PC-3 (cell line): ENCODE measurements around the gene PCDH9. TPM values are rescaled to one million over a fixed set of nuclear protein-coding genes. Genes with fewer than 3 reads are reported as not detected.
"Not testable (repeated sequence)": the region's sequence is repeated elsewhere in the genome, so short reads cannot be mapped to it uniquely, and the experiment has no call there.

ENCODE experiments used
- ATAC-seq: fragments of 200-7000 bp; cut with Tn5 transposase; 2 replicates; pipeline ENCODE4 v1.9.1; 2020; ENCODE audit warnings: mild to moderate bottlenecking, moderate library complexity
- BruUV-seq: library from RNA; stranded (reverse); fragments of 400-500 nt; replicated peaks from 2 replicates; lab custom pipeline; 2021; lab: Mats Ljungman, UMichigan
- CTCF ChIA-PET: fragments of 300-600 bp; sonication (Branson Sonifier 250); formaldehyde crosslinking; loops from one replicate; lab custom pipeline; 2022; ENCODE audit warnings: antibody characterized with exemption; lab: Charles Lee
- POLR2A ChIA-PET: fragments of 300-600 bp; sonication (Branson Sonifier 250); formaldehyde crosslinking; loops from one replicate; lab custom pipeline; 2022; ENCODE audit warnings: antibody characterized with exemption; ENCODE audit not compliant: unreplicated experiment; lab: Charles Lee
- DNase-seq: peaks from one replicate; pipeline ENCODE4 v3.0.0-alpha.2; 2015
- H2AFZ ChIP-seq: fragments of 300-600 bp; sonication (generic); 2 replicates; pipeline ENCODE4 v1.6.0; 2016; ENCODE audit warnings: antibody characterized with exemption, low read length
- H3F3A ChIP-seq: fragments of 300-600 bp; sonication (generic); one replicate; pipeline ENCODE4 v1.6.0; 2017; ENCODE audit warnings: antibody characterized with exemption, low read length, control low read depth, mild to moderate bottlenecking; ENCODE audit not compliant: unreplicated experiment
- H3K27ac ChIP-seq: fragments of 300-600 bp; sonication (generic); 2 replicates; pipeline ENCODE4 v1.5.1; 2016; ENCODE audit warnings: mild to moderate bottlenecking, low read length
- H3K27me3 ChIP-seq: fragments of 300-600 bp; sonication (generic); 2 replicates; pipeline ENCODE4 v1.6.1; 2016; ENCODE audit warnings: low read length, mixed read lengths
- H3K36me3 ChIP-seq: fragments of 300-600 bp; sonication (generic); 2 replicates; pipeline ENCODE4 v1.6.1; 2016; ENCODE audit warnings: low read depth, mixed run types, low read length, mixed read lengths
- H3K4me1 ChIP-seq: fragments of 300-600 bp; sonication (generic); 2 replicates; pipeline ENCODE4 v1.5.1; 2016; ENCODE audit warnings: low read length; ENCODE audit not compliant: insufficient read depth
- H3K4me2 ChIP-seq: fragments of 300-600 bp; sonication (generic); 2 replicates; pipeline ENCODE4 v1.6.0; 2016; ENCODE audit warnings: low read length
- H3K4me3 ChIP-seq: fragments of 300-600 bp; sonication (generic); 2 replicates; pipeline ENCODE4 v1.5.1; 2016; ENCODE audit warnings: mild to moderate bottlenecking, low read length, mixed read lengths
- H3K79me2 ChIP-seq: fragments of 300-600 bp; sonication (generic); 2 replicates; pipeline ENCODE4 v1.6.1; 2017; ENCODE audit warnings: low read length, mixed read lengths
- H3K9ac ChIP-seq: fragments of 300-600 bp; sonication (generic); 2 replicates; pipeline ENCODE4 v1.6.0; 2016; ENCODE audit warnings: mild to moderate bottlenecking, low read length
- H3K9me2 ChIP-seq: fragments of 300-600 bp; sonication (generic); replicated peaks from 2 replicates; pipeline ENCODE4 v1.6.1; 2016; ENCODE audit warnings: mixed run types, low read length, mixed read lengths
- H3K9me3 ChIP-seq: fragments of 300-600 bp; sonication (generic); 2 replicates; pipeline ENCODE4 v1.6.1; 2016; ENCODE audit warnings: low read length, mixed read lengths
- H4K20me1 ChIP-seq: fragments of 300-600 bp; sonication (generic); 2 replicates; pipeline ENCODE4 v1.6.1; 2016; ENCODE audit warnings: low read length, mixed read lengths
- CTCF ChIP-seq: fragments of 300-600 bp; sonication (generic); conservative IDR thresholded peaks from 2 replicates; pipeline ENCODE4 v1.5.1; 2017; ENCODE audit warnings: antibody characterized with exemption, low read depth, mild to moderate bottlenecking, low read length
- EZH2 ChIP-seq: fragments of 300-600 bp; sonication (generic); IDR thresholded peaks from one replicate; pipeline ENCODE4 v1.6.1; 2017; ENCODE audit warnings: antibody characterized with exemption, mild to moderate bottlenecking, low read length; ENCODE audit not compliant: unreplicated experiment
- EZH2phosphoT487 ChIP-seq: fragments of 300-600 bp; sonication (generic); IDR thresholded peaks from 2 replicates; pipeline ENCODE4 v1.6.1; 2018; ENCODE audit warnings: mild to moderate bottlenecking, antibody characterized with exemption, low read length, borderline replicate concordance
- intact Hi-C: fragments of 100-400 bp; cut with micrococcal nuclease; formaldehyde crosslinking; loops from 2 replicates; pipeline ENCODE4 v1.9.0; 2023
- total RNA-seq: library from RNA; depleted of rRNA; stranded (reverse); fragments of >200 nt; gene quantifications from 2 replicates; pipeline ENCODE4 v1.2.3, GENCODE V29; 2014

The PCDH9 gene
- total RNA-seq, 1 experiment from 2014 or later = 0.98 TPM

GRCh38 chr13:66296875-66297274, 933.3 kb downstream of the PCDH9 start:
- no peak overlapping the region for H3K9ac ChIP-seq
- H3K27ac ChIP-seq = no peak overlapping the region
- no peaks in the 10 kb centered on the region for H3F3A ChIP-seq
- CTCF ChIA-PET = no interaction called here
- no peak overlapping the region for H3K4me3 ChIP-seq
- DNase-seq (no peak), ATAC-seq (no peak)
- no peaks in the 10 kb centered on the region for H3K27me3 ChIP-seq
- H3K4me1 ChIP-seq = peaks cover 9% of the 10 kb centered on the region
- 0 out of 2 replicates have a peak, but pooled peaks cover 6% of the 10 kb centered on the region for H3K9me3 ChIP-seq
- H3K4me2 ChIP-seq = no peak overlapping the region
- peaks cover 3% of the 10 kb centered on the region; the same call in 1 of the 2 replicates for H3K36me3 ChIP-seq
- TF ChIP-seq EZH2 (no peak), CTCF (no peak), EZH2phosphoT487 (no peak)
- no peaks in the 10 kb centered on the region for H3K79me2 ChIP-seq
- H4K20me1 ChIP-seq = no peaks in the 10 kb centered on the region
- BruUV-seq = no TSS peak
- H2AFZ ChIP-seq = no peak overlapping the region
- intact Hi-C loops = no loop called here
- POLR2A ChIA-PET = no interaction called here
- H3K9me2 ChIP-seq = no peaks in the 10 kb centered on the region

DNA sequence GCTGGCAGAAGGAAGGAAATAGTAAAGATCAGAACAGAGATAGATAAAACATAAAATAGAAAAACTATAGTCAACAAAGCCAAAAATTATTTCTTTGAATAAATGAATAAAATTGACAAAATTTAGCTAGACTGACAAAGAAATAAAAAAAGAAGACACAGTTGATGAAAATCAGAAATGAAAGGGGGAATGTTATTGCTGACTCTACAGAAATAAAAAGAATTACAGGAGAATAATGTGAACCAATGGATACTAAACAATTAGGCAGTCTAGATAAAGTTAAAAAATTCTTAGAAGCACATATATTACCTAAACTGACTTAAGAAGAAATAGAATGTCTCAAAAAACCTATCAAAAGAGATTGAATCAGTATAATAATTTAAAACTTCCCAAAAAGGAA, 933.8 kb downstream of the PCDH9 start:
- no peaks in the 10 kb centered on the region for H4K20me1 ChIP-seq
- H3K9ac ChIP-seq = no peak overlapping the region
- H2AFZ ChIP-seq = no peak overlapping the region
- intact Hi-C loops = no loop called here
- TF ChIP-seq EZH2 (no peak), EZH2phosphoT487 (no peak), CTCF (no peak)
- no peaks in the 10 kb centered on the region for H3K9me2 ChIP-seq
- H3K4me3 ChIP-seq = no peak overlapping the region
- H3K4me1 ChIP-seq = peaks cover 5% of the 10 kb centered on the region; the same call in 1 of the 2 replicates
- H3K27ac ChIP-seq = no peak overlapping the region
- BruUV-seq = no TSS peak
- no peaks in the 10 kb centered on the region for H3F3A ChIP-seq
- CTCF ChIA-PET = no interaction called here
- H3K79me2 ChIP-seq = no peaks in the 10 kb centered on the region
- no peak for DNase-seq
- 0 out of 2 replicates have a peak, but pooled peaks cover 6% of the 10 kb centered on the region for H3K9me3 ChIP-seq
- H3K4me2 ChIP-seq = no peak overlapping the region
- peaks cover 3% of the 10 kb centered on the region; the same call in 1 of the 2 replicates for H3K36me3 ChIP-seq
- H3K27me3 ChIP-seq = no peaks in the 10 kb centered on the region
- POLR2A ChIA-PET = no interaction called here
- ATAC-seq = no peak

- H3K27ac ChIP-seq, CTCF ChIA-PET, DNase-seq, H3K4me3 ChIP-seq, H3F3A ChIP-seq, BruUV-seq, POLR2A ChIA-PET, H3K79me2 ChIP-seq, H2AFZ ChIP-seq, H3K4me2 ChIP-seq, H3K36me3 ChIP-seq, H3K4me1 ChIP-seq, H3K9me3 ChIP-seq, H3K9ac ChIP-seq, H3K9me2 ChIP-seq, H3K27me3 ChIP-seq, intact Hi-C loops, ATAC-seq, H4K20me1 ChIP-seq: not testable (repeated sequence)
Measured at GRCh38 chr13:66286806-66287205, 943.3 kb downstream of the PCDH9 start.
